Inflammatory macrophage (primary cell): Measurements from ENCODE around the gene SHISA7.
A peak's percentile ranks its signal among the peaks of the same experiment; 100 is the strongest.

ENCODE experiments used
- DNase-seq, 2 donors: peaks; one replicate each; pipeline ENCODE4 v3.0.0-alpha.2; 2020 to 2022

Gene SHISA7

GRCh38 chr19:55387736-55388497 is 55.2 kb downstream of the SHISA7 start:
- DNase-seq = no peak

GRCh38 chr19:55386493-55386971 is 56.6 kb downstream of the SHISA7 start:
- no peak for DNase-seq

- peak; percentile 99 to 100 for DNase-seq
Observed at GRCh38 chr19:55385724-55386492, 57.2 kb downstream of the SHISA7 start, which contains the start of gene RPL28. Gene RPL28 (plus strand): TSS chr19:55385932. CDS start chr19:55386358, 426 bp downstream.

- DNase-seq = peak; percentile 97 to 98
Observed at GRCh38 chr19:55384920-55385723, 58.0 kb downstream of the SHISA7 start.

GRCh38 chr19:55384131-55384919 is 58.8 kb downstream of the SHISA7 start, which contains the start of gene TMEM238:
Gene TMEM238 (minus strand): TSS chr19:55384292. CDS start chr19:55384259, 33 bp downstream.
- peak; percentile 29 to 42 for DNase-seq

- DNase-seq = peak; percentile 43 to 68
Observed at GRCh38 chr19:55383279-55384130, 59.6 kb downstream of the SHISA7 start.

GRCh38 chr19:55382522-55383054 is 60.5 kb downstream of the SHISA7 start:
- no peak for DNase-seq

GRCh38 chr19:55382013-55382412 is 61.1 kb downstream of the SHISA7 start:
- DNase-seq = no peak

GRCh38 chr19:55379174-55379573 is 63.9 kb downstream of the SHISA7 start:
- DNase-seq = no peak
